A549 (cell line): ENCODE measurements around the gene AMZ1. TPM values are rescaled to one million over a fixed set of nuclear protein-coding genes. Genes with fewer than 3 reads are reported as not detected.

Experiments used
- ATAC-seq, 2 experiments: fragments of 200-7000 bp in 1 of 2; fragments of >200 bp in 1 of 2; cut with Nextera tagmentation in 1 of 2; cut with Tn5 transposase in 1 of 2; 3 replicates each; pipeline versions ENCODE4 v1.8.0 to v1.9.1; 2018 to 2020; ENCODE audit warnings: mild to moderate bottlenecking in 1 of 2, moderate library complexity in 1 of 2
- CTCF ChIA-PET: fragments of 300-600 bp; sonication (Branson Sonifier 250); formaldehyde crosslinking; extraction: SDS; loops from one replicate; lab custom pipeline; 2021; ENCODE audit warnings: antibody characterized with exemption, inconsistent platforms; lab: Yijun Ruan, JAX
- POLR2A ChIA-PET: fragments of 350-600 bp; formaldehyde crosslinking; extraction: SDS; loops from one replicate; lab custom pipeline; 2021; ENCODE audit warnings: antibody characterized with exemption, inconsistent platforms; lab: Yijun Ruan, JAX
- DNase-seq, 2 experiments: peaks; one replicate each; pipeline versions ENCODE4 v3.0.0 to v3.0.0-alpha.2; 2011 to 2016; ENCODE audit warnings: low read depth in 1 of 2, low spot score in 1 of 2
- FAIRE-seq: peaks from 2 replicates; lab custom pipeline; 2011; peaks lifted over from hg19 to GRCh38; lab: Jason Lieb, UNC
- H3K27ac ChIP-seq, 2 experiments: fragments of >200 bp; sonication (Bioruptor Twin); formaldehyde crosslinking; 3 replicates each; pipeline ENCODE4 v1.5.1; 2016 to 2017
- H3K4me1 ChIP-seq: fragments of >200 bp; sonication (Bioruptor Twin); formaldehyde crosslinking; 3 replicates; pipeline ENCODE4 v1.6.1; 2016
- H3K4me2 ChIP-seq: fragments of >200 bp; sonication (Bioruptor Twin); formaldehyde crosslinking; 3 replicates; pipeline ENCODE4 v1.6.1; 2016
- H3K4me3 ChIP-seq: fragments of >200 bp; sonication (Bioruptor Twin); formaldehyde crosslinking; 3 replicates; pipeline ENCODE4 v1.5.1; 2016
- H3K9me3 ChIP-seq: fragments of >200 bp; sonication (Bioruptor Twin); formaldehyde crosslinking; 3 replicates; pipeline ENCODE4 v1.6.1; 2016
- CBX2 ChIP-seq: fragments of 200-600 bp; sonication (generic); IDR thresholded peaks from 2 replicates; pipeline ENCODE4 v1.6.1; 2016; ENCODE audit warnings: low read depth, mild to moderate bottlenecking, borderline replicate concordance
- CEBPB ChIP-seq, 2 experiments: fragments of >200 bp in 1 of 2; sonication (Bioruptor Twin) in 1 of 2; formaldehyde crosslinking in 1 of 2; IDR thresholded peaks; 2 replicates each; pipeline ENCODE4 v1.6.1; 2012 to 2016
- CHD2 ChIP-seq: fragments of 150-350 bp; IDR thresholded peaks from 2 replicates; pipeline ENCODE4 v1.6.1; 2014; ENCODE audit warnings: low read length; ENCODE audit not compliant: partially characterized antibody
- CHD4 ChIP-seq: fragments of 200-600 bp; sonication (generic); IDR thresholded peaks from 2 replicates; pipeline ENCODE4 v1.6.1; 2016; ENCODE audit warnings: antibody characterized with exemption, mild to moderate bottlenecking, borderline replicate concordance
- EHF ChIP-seq: fragments of 250-450 bp; sonication (Bioruptor Pico); IDR thresholded peaks from 2 replicates; pipeline ENCODE4 v1.5.0; 2020; ENCODE audit warnings: mild to moderate bottlenecking
- EHMT2 ChIP-seq: fragments of 200-600 bp; sonication (generic); IDR thresholded peaks from 2 replicates; pipeline ENCODE4 v1.6.1; 2016; ENCODE audit warnings: antibody characterized with exemption, low read depth, mild to moderate bottlenecking, moderate library complexity
- ELK1 ChIP-seq: fragments of 150-350 bp; IDR thresholded peaks from 2 replicates; pipeline ENCODE4 v1.6.1; 2014; ENCODE audit warnings: low read depth, mild to moderate bottlenecking, low read length
- GATA3 ChIP-seq: IDR thresholded peaks from 2 replicates; pipeline ENCODE4 v1.6.1; 2012; ENCODE audit warnings: borderline replicate concordance
- HDAC2 ChIP-seq: fragments of 200-600 bp; sonication (generic); IDR thresholded peaks from 2 replicates; pipeline ENCODE4 v1.6.1; 2016
- HEYL ChIP-seq: fragments of 250-450 bp; sonication (Bioruptor Pico); IDR thresholded peaks from 2 replicates; pipeline ENCODE4 v1.8.0; 2021; ENCODE audit warnings: mild to moderate bottlenecking, moderate library complexity
- JUN ChIP-seq, 2 experiments: fragments of >200 bp; sonication (Bioruptor Twin); formaldehyde crosslinking; IDR thresholded peaks; 2 replicates in 1 of 2; 3 replicates in 1 of 2; pipeline ENCODE4 v1.6.1; 2016 to 2017
- KDM1A ChIP-seq: fragments of 200-600 bp; sonication (generic); IDR thresholded peaks from 2 replicates; pipeline ENCODE4 v1.6.1; 2016; ENCODE audit warnings: low read depth, mild to moderate bottlenecking
- KDM5A ChIP-seq: fragments of 200-600 bp; sonication (generic); IDR thresholded peaks from 2 replicates; pipeline ENCODE4 v1.6.1; 2016; ENCODE audit warnings: antibody characterized with exemption, mild to moderate bottlenecking
- MAFK ChIP-seq: fragments of 450-650 bp; IDR thresholded peaks from 2 replicates; pipeline ENCODE4 v1.6.1; 2014; ENCODE audit not compliant: partially characterized antibody
- PHF8 ChIP-seq: fragments of 200-600 bp; sonication (generic); IDR thresholded peaks from 2 replicates; pipeline ENCODE4 v1.6.1; 2016; ENCODE audit warnings: low read depth, mild to moderate bottlenecking, antibody characterized with exemption, moderate library complexity, borderline replicate concordance
- RAD21 ChIP-seq, 2 experiments: fragments of >200 bp in 1 of 2; sonication (Bioruptor Twin) in 1 of 2; formaldehyde crosslinking in 1 of 2; IDR thresholded peaks in 1 of 2; conservative IDR thresholded peaks in 1 of 2; 2 replicates in 1 of 2; 3 replicates in 1 of 2; pipeline ENCODE4 v1.6.1; 2012 to 2018; ENCODE audit warnings: inconsistent platforms in 1 of 2
- RFX5 ChIP-seq: fragments of 450-650 bp; IDR thresholded peaks from 2 replicates; pipeline ENCODE4 v1.7.1; 2014; ENCODE audit warnings: antibody characterized with exemption, mild to moderate bottlenecking, moderate library complexity
- RNF2 ChIP-seq: fragments of 200-600 bp; sonication (generic); IDR thresholded peaks from 2 replicates; pipeline ENCODE4 v1.6.1; 2016; ENCODE audit warnings: low read depth, mild to moderate bottlenecking, antibody characterized with exemption, moderate library complexity, borderline replicate concordance
- SMC3 ChIP-seq: fragments of >200 bp; sonication (Bioruptor Twin); formaldehyde crosslinking; IDR thresholded peaks from 3 replicates; pipeline ENCODE4 v1.6.1; 2018; ENCODE audit warnings: inconsistent platforms
- ZSCAN20 ChIP-seq: fragments of 250-450 bp; sonication (Bioruptor Pico); IDR thresholded peaks from 2 replicates; pipeline ENCODE4 v1.8.0; 2022; ENCODE audit warnings: mild to moderate bottlenecking, moderate library complexity
- WGBS: methylation state at CpG from one replicate; pipeline ENCODE4 v1.1.6; 2017; ENCODE audit errors: missing lambda C conversion rate; 5-methylcytosine and 5-hydroxymethylcytosine counted together
- polyA plus RNA-seq, 4 experiments: library from polyadenylated mRNA; depleted of rRNA in 3 of 4; stranded (reverse); fragments of >200 nt; fragmentation: RNase III in 1 of 4; extraction: RNeasy Plus Mini Kit Qiagen cat#74134 plus additional on column Dnase treatment in 1 of 4; gene quantifications; 2 replicates in 3 of 4; 3 replicates in 1 of 4; pipeline ENCODE4 v1.2.3, GENCODE V29; 2011 to 2017
- TF ChIP-seq, protein P1 (sequence below): IDR thresholded peaks from 2 replicates; pipeline ENCODE4 v1.6.1; 2012
- TF ChIP-seq, protein P2 (sequence below): fragments of 250-450 bp; sonication (Bioruptor Pico); IDR thresholded peaks from 2 replicates; pipeline ENCODE4 v1.5.0; 2021; ENCODE audit warnings: mild to moderate bottlenecking, moderate library complexity, borderline replicate concordance
- TF ChIP-seq, protein P3 (sequence below): fragments of 450-650 bp; IDR thresholded peaks from 2 replicates; pipeline ENCODE4 v1.6.1; 2014; ENCODE audit warnings: antibody characterized with exemption
- TF ChIP-seq, protein P4 (sequence below): IDR thresholded peaks from 2 replicates; pipeline ENCODE4 v1.6.1; 2012; ENCODE audit warnings: low read depth, borderline replicate concordance

AMZ1 gene
- polyA plus RNA-seq, 2 of the 4 experiments (the other 2 are of a cell fraction) = 0.01 TPM; not detected in 1

GRCh38 chr7:2711895-2712675 is 24.1 kb downstream of the AMZ1 start:
- Histone ChIP-seq H3K4me1 (no peaks in the 10 kb centered on the region), H3K27ac (no peak overlapping the region), H3K4me3 (no peak overlapping the region), H3K9me3 (no peaks in the 10 kb centered on the region), H3K4me2 (no peak overlapping the region)
- WGBS = 84% methylated on average over 22 of the region's 25 CpGs
- TF ChIP-seq SMC3 (no peak), HDAC2 (no peak), EHMT2 (no peak), CHD2 (no peak)
- TF ChIP-seq, protein P1, sequence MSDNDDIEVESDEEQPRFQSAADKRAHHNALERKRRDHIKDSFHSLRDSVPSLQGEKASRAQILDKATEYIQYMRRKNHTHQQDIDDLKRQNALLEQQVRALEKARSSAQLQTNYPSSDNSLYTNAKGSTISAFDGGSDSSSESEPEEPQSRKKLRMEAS = no peak
- ATAC-seq = no peak
- DNase-seq = no peak
- FAIRE-seq = no peak
- CTCF ChIA-PET = interaction anchor here (0.6 to 6.7 kb wide), 6 partner anchors 15 to 1774 kb away, joined by 3 to 36 read pairs (median 8); no protein-coding TSS in a partner anchor
- POLR2A ChIA-PET = no interaction called here

- no peaks in the 10 kb centered on the region for H3K4me1 ChIP-seq
- ChIA-PET CTCF (interaction anchor here (0.6 to 6.7 kb wide), 9 partner anchors 14 to 263 kb away, joined by 3 to 36 read pairs (median 6); no protein-coding TSS in a partner anchor), POLR2A (interaction anchor here (1.1 kb wide), 1 partner anchor 45 kb away, joined by 3 read pairs; no protein-coding TSS in a partner anchor)
- H3K9me3 ChIP-seq = no peaks in the 10 kb centered on the region
- no peak for DNase-seq
- H3K27ac ChIP-seq = no peak overlapping the region
- TF ChIP-seq MAFK (no peak), PHF8 (no peak), KDM1A (no peak), JUN (IDR thresholded peaks at IDR 0.05) (no peak), ZSCAN20 (CRISPR knock-in tag) (no peak), CBX2 (no peak), ELK1 (no peak), HDAC2 (no peak), RFX5 (no peak), HEYL (CRISPR knock-in tag) (no peak), CHD4 (no peak), RAD21 (conservative IDR thresholded peaks at IDR 0.05 in 1 of 2, IDR thresholded peaks at IDR 0.05 in 1 of 2) (no peak)
- TF ChIP-seq, protein P2, sequence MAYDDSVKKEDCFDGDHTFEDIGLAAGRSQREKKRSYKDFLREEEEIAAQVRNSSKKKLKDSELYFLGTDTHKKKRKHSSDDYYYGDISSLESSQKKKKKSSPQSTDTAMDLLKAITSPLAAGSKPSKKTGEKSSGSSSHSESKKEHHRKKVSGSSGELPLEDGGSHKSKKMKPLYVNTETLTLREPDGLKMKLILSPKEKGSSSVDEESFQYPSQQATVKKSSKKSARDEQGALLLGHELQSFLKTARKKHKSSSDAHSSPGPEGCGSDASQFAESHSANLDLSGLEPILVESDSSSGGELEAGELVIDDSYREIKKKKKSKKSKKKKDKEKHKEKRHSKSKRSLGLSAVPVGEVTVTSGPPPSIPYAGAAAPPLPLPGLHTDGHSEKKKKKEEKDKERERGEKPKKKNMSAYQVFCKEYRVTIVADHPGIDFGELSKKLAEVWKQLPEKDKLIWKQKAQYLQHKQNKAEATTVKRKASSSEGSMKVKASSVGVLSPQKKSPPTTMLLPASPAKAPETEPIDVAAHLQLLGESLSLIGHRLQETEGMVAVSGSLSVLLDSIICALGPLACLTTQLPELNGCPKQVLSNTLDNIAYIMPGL (CRISPR knock-in tag) = no peak
- no peak overlapping the region for H3K4me3 ChIP-seq
- ATAC-seq = no peak
- no peak for FAIRE-seq
- H3K4me2 ChIP-seq = no peak overlapping the region
- WGBS = 81% methylated on average over 13 of the region's 13 CpGs
Observed at GRCh38 chr7:2713370-2713769, 25.4 kb downstream of the AMZ1 start.

GRCh38 chr7:2713978-2714377 is 26.0 kb downstream of the AMZ1 start:
- H3K4me3 ChIP-seq = no peak overlapping the region
- ATAC-seq = no peak
- CTCF ChIA-PET = interaction anchor here (0.6 to 6.7 kb wide), 10 partner anchors 9 to 245 kb away, joined by 3 to 36 read pairs (median 4); no protein-coding TSS in a partner anchor

More at GRCh38 chr7:2713978-2714377, 26.0 kb downstream of the AMZ1 start:
- TF ChIP-seq, protein P3, sequence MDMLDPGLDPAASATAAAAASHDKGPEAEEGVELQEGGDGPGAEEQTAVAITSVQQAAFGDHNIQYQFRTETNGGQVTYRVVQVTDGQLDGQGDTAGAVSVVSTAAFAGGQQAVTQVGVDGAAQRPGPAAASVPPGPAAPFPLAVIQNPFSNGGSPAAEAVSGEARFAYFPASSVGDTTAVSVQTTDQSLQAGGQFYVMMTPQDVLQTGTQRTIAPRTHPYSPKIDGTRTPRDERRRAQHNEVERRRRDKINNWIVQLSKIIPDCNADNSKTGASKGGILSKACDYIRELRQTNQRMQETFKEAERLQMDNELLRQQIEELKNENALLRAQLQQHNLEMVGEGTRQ = no peak
- TF ChIP-seq EHF (CRISPR knock-in tag) = no peak
- no peak for TF ChIP-seq KDM5A
- TF ChIP-seq ELK1 = no peak
- TF ChIP-seq CEBPB (IDR thresholded peaks at IDR 0.05) = no peak
- TF ChIP-seq CHD4 = no peak
- no peak for TF ChIP-seq ZSCAN20 (CRISPR knock-in tag)
- TF ChIP-seq GATA3 = no peak
- TF ChIP-seq, protein P4, sequence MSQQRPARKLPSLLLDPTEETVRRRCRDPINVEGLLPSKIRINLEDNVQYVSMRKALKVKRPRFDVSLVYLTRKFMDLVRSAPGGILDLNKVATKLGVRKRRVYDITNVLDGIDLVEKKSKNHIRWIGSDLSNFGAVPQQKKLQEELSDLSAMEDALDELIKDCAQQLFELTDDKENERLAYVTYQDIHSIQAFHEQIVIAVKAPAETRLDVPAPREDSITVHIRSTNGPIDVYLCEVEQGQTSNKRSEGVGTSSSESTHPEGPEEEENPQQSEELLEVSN = no peak
- TF ChIP-seq RNF2 = no peak
- no peaks in the 10 kb centered on the region for H3K4me1 ChIP-seq
- WGBS = 89% methylated on average over 12 of the region's 12 CpGs
- DNase-seq (no peak), FAIRE-seq (no peak)
- H3K4me2 ChIP-seq = no peak overlapping the region
- POLR2A ChIA-PET = interaction anchor here (1.1 kb wide), 1 partner anchor 44 kb away, joined by 3 read pairs; no protein-coding TSS in a partner anchor
- H3K9me3 ChIP-seq = no peaks in the 10 kb centered on the region
- no peak overlapping the region for H3K27ac ChIP-seq
